ENCODE results near the gene MRPL36. TPM values are rescaled to one million over a fixed set of nuclear protein-coding genes. Genes with fewer than 3 reads are reported as not detected.

MRPL36 gene
- total RNA-seq, 2 donors from 2014 or later = 47.9 to 66.3 TPM

DNA sequence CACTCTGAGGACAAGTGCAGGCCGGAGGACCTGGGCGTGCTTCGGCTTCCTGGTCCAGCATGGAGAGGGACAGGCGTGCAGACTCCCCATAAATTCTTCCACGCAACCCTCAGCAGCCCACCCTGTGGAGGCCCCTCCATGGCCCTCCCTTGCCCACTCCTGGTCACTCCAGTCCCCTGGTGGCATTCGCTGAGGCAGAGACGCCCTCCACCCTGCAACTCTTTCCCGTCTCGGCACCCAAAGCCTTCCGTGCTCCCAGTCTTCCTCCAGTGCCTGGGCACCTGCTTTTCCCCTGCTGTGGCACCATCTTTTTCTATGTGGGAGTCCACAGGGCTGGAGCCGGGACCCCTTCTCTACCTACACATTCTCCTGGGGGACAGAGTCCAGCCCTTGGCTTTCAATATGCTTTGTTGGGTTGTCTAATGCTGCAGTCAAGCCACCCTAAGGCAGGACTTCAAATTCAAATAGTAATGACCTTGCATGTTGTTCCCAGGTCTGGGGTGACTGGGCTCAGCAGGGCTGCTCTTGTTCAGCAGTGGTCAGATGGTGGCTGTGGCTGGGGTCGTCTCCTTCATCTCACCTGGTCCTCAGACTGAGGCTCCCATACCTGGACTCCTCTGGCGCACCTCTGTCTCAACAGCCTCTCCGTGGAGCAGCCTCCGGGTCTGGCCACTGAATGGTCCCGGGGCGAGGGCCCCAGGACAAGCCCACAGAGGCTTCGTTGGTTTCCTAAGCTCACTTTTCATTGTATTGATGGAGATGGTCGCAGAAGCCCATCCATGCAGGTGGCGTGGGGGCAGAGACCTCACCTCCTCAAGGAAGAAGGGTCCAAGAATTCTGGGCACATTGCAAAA, 15.2 kb downstream of the MRPL36 start:
- Histone ChIP-seq H3K4me3 (no peak overlapping the region), H3K27ac (no peak overlapping the region), H3K36me3 (no peaks in the 10 kb centered on the region), H3K9me3 (no peaks in the 10 kb centered on the region), H3K4me1 (replicated peaks) (no peaks in the 10 kb centered on the region), H3K27me3 (replicated peaks; ENCODE audit: insufficient read depth) (no peaks in the 10 kb centered on the region)
- TF ChIP-seq POLR2AphosphoS5 (IDR thresholded peaks at IDR 0.05) = no peak
- TF ChIP-seq, protein P1, sequence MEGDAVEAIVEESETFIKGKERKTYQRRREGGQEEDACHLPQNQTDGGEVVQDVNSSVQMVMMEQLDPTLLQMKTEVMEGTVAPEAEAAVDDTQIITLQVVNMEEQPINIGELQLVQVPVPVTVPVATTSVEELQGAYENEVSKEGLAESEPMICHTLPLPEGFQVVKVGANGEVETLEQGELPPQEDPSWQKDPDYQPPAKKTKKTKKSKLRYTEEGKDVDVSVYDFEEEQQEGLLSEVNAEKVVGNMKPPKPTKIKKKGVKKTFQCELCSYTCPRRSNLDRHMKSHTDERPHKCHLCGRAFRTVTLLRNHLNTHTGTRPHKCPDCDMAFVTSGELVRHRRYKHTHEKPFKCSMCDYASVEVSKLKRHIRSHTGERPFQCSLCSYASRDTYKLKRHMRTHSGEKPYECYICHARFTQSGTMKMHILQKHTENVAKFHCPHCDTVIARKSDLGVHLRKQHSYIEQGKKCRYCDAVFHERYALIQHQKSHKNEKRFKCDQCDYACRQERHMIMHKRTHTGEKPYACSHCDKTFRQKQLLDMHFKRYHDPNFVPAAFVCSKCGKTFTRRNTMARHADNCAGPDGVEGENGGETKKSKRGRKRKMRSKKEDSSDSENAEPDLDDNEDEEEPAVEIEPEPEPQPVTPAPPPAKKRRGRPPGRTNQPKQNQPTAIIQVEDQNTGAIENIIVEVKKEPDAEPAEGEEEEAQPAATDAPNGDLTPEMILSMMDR (IDR thresholded peaks at IDR 0.05) = no peak
- TF ChIP-seq POLR2A (IDR thresholded peaks at IDR 0.05) = no peak
- 90% methylated on average over 20 of the region's 20 CpGs for WGBS
- intact Hi-C loops (cut with DNase I) = no loop called here
- DNase-seq (ENCODE audit: low spot score) = no peak

DNA sequence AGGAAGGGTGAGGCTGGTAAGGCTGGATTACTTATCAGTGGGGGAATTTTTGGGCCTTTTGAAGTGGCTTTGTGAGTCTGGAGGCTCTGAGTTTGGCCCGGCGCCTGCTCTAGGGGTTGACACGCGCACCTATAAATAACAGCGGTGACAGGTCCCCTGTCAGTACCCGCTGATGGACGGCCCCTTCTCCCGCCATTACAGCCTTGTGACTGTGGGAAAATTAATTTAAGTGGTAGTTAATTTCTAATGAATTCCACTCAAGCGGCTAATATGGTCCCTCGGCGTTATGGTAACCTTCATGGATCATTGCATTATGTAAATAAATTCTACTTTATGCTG, 16.5 kb downstream of the MRPL36 start:
- DNase-seq (ENCODE audit: low spot score) = no peak
- Histone ChIP-seq H3K36me3 (no peaks in the 10 kb centered on the region), H3K9me3 (no peaks in the 10 kb centered on the region), H3K27ac (no peak overlapping the region), H3K27me3 (replicated peaks; ENCODE audit: insufficient read depth) (no peaks in the 10 kb centered on the region), H3K4me3 (no peak overlapping the region), H3K4me1 (replicated peaks) (no peaks in the 10 kb centered on the region)
- 29% methylated on average over 11 of the region's 11 CpGs for WGBS
- intact Hi-C loops (cut with DNase I) = no loop called here
- TF ChIP-seq POLR2A (IDR thresholded peaks at IDR 0.05) = no peak

DNA sequence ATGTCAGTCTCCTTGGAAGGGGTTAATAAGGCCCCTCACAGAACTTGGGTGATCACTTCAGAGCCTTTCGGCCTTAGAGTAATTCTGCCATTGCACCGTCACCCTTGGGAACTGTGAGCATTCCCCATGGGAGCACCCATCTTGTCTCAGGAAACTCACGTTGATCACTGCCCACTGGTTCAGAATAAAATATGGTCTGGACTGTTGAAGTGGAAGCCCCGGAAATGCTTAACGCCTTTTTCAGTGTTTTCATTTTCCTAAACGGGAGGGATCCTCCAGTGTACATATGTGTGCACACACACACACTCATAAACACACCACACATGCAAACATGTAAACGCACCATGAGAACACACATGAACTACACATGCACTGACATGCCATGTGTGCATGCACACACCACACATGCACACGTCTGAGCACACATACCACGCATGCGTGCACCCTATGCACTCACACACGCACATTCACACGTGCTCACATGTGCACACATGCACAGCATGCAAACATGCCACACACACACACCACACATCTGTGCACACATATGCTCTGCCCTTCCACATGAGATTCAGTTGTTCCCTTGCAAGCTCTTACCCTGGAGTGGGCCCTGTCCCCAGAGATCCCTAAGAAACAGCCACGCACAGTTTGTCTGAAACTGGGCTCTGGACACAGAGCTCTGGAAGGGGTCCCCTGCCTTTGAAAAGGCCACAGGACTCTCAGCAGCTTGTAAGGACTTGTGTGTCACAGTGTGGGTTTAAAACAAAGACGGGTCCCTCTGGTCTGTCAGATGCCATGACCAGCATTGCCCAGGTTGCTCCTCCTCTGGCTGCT, 17.0 kb downstream of the MRPL36 start:
- intact Hi-C loops (cut with DNase I) = no loop called here
- TF ChIP-seq, protein P1 (IDR thresholded peaks at IDR 0.05) = no peak
- TF ChIP-seq POLR2A (IDR thresholded peaks at IDR 0.05) (no peak), POLR2AphosphoS5 (IDR thresholded peaks at IDR 0.05) (no peak)
- no peak overlapping the region for H3K4me3 ChIP-seq
- no peaks in the 10 kb centered on the region for H3K36me3 ChIP-seq
- no peak overlapping the region for H3K27ac ChIP-seq
- H3K4me1 ChIP-seq (replicated peaks) = no peaks in the 10 kb centered on the region
- 79% methylated on average over 14 of the region's 14 CpGs for WGBS
- H3K9me3 ChIP-seq = no peaks in the 10 kb centered on the region
- DNase-seq (ENCODE audit: low spot score) = no peak
- no peaks in the 10 kb centered on the region for H3K27me3 ChIP-seq (replicated peaks; ENCODE audit: insufficient read depth)

DNA sequence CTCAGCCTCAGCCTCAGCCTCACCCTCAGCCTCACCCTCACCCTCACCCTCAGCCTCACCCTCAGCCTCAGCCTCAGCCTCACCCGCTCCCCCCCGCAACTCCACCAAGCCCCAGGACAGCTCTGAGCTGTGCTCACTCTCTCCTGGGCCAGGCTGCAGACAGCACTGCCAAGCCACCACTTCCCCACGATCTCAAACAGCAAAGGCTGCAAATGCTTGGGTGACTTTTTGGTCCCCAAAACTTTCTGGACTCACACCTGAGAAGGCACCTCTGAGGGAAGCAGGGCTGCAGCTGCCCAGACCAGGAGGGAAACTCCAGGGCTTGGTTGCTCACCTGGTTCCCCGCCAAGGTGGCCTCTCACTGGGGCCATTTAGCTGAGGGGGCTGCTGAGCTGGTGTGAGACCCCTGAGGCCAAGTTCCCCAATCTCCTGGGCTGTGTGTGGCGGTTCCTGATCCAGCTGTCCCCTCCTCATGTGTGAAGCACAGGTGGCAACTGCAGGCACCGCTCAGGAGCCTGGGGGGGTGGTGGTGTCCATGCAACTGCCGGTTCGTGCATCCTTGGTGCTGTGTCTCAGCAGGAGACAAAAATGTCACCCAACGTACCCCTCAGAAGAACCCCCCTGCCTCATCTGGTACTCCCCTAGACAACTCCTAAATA, 17.8 kb downstream of the MRPL36 start:
- Histone ChIP-seq H3K36me3 (no peaks in the 10 kb centered on the region), H3K4me1 (replicated peaks) (no peaks in the 10 kb centered on the region), H3K27me3 (replicated peaks; ENCODE audit: insufficient read depth) (no peaks in the 10 kb centered on the region), H3K9me3 (no peaks in the 10 kb centered on the region), H3K4me3 (no peak overlapping the region), H3K27ac (no peak overlapping the region)
- no peak for DNase-seq (ENCODE audit: low spot score)
- TF ChIP-seq POLR2AphosphoS5 (IDR thresholded peaks at IDR 0.05) (no peak), POLR2A (IDR thresholded peaks at IDR 0.05) (no peak)
- TF ChIP-seq, protein P1 (IDR thresholded peaks at IDR 0.05) = no peak
- intact Hi-C loops (cut with DNase I) = no loop called here
- 85% methylated on average over 9 of the region's 9 CpGs for WGBS

DNA sequence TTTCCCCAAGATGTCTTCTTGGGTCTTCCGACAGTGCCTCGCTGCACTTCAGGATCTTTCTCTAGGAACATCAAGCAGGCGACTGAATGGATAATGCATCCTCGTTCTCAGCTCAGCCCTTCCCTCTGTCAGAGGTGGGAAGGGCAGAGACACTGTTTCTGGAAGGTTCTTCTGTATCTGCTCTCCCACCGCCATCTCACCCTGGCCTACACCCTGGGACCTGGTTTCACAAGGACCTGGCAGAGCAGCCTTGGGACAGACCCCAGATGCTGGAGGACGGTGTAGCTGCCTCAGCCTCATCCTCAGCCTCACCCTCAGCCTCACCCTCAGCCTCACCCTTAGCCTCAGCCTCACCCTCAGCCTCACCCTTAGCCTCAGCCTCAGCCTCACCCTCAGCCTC, 18.5 kb downstream of the MRPL36 start:
- 86% methylated on average over 6 of the region's 6 CpGs for WGBS
- H3K27ac ChIP-seq = no peak overlapping the region
- H3K27me3 ChIP-seq (replicated peaks; ENCODE audit: insufficient read depth) = no peaks in the 10 kb centered on the region
- intact Hi-C loops (cut with DNase I) = no loop called here
- DNase-seq (ENCODE audit: low spot score) = no peak
- TF ChIP-seq POLR2A (IDR thresholded peaks at IDR 0.05) = no peak
- TF ChIP-seq, protein P1 (IDR thresholded peaks at IDR 0.05) = no peak
- no peak for TF ChIP-seq POLR2AphosphoS5 (IDR thresholded peaks at IDR 0.05)
- H3K4me3 ChIP-seq = no peak overlapping the region
- H3K9me3 ChIP-seq = no peaks in the 10 kb centered on the region
- H3K4me1 ChIP-seq (replicated peaks) = no peaks in the 10 kb centered on the region
- no peaks in the 10 kb centered on the region for H3K36me3 ChIP-seq
